GM12874 (cell line): ENCODE results near the gene WDR62.

ENCODE experiments used
- TF ChIP-seq, protein P1 (sequence below): IDR thresholded peaks from 2 replicates; pipeline ENCODE4 v1.5.1; 2011; ENCODE audit warnings: low read depth, mild to moderate bottlenecking, control low read depth, low read length, moderate library complexity; ENCODE audit not compliant: insufficient read depth

WDR62 gene

DNA sequence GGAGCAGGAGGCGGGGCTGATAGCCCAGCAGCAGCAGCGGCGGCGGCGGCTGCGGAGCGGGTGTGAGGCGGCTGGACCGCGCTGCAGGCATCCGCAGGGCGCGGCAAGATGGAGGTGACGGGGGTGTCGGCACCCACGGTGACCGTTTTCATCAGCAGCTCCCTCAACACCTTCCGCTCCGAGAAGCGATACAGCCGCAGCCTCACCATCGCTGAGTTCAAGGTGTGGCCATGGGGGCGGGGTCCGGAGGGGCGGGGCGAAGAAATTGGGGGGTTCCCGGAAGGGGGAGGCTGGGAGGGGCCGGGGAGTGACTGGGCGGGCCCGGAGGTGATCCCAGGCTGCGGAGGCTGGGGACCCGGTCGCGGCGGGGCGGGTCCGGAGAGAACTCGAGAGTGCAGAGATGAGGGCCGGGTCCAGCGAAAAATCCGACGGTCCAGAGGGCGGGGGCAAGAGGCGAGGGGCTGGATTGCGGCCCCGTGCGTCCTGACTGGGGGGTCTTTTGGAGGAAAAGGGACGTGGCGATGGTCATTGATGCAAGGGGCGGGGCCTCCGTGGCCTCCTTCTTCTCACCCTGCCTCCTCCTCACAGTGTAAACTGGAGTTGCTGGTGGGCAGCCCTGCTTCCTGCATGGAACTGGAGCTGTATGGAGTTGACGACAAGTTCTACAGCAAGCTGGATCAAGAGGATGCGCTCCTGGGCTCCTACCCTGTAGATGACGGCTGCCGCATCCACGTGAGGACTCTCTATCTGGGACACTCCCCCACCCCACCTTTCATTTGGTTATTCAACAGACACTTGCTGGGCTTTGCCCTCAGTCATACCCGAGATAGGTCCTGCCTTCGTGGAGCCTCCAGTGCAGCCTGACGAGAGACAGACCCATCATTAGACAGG, 61.0 kb downstream of the WDR62 start, which contains the start of gene TBCB:
TSS of gene TBCB (plus strand) at position 16 of the 891 bp plus-strand sequence. CDS start at position 109, 93 bp downstream.
- TF ChIP-seq, protein P1, sequence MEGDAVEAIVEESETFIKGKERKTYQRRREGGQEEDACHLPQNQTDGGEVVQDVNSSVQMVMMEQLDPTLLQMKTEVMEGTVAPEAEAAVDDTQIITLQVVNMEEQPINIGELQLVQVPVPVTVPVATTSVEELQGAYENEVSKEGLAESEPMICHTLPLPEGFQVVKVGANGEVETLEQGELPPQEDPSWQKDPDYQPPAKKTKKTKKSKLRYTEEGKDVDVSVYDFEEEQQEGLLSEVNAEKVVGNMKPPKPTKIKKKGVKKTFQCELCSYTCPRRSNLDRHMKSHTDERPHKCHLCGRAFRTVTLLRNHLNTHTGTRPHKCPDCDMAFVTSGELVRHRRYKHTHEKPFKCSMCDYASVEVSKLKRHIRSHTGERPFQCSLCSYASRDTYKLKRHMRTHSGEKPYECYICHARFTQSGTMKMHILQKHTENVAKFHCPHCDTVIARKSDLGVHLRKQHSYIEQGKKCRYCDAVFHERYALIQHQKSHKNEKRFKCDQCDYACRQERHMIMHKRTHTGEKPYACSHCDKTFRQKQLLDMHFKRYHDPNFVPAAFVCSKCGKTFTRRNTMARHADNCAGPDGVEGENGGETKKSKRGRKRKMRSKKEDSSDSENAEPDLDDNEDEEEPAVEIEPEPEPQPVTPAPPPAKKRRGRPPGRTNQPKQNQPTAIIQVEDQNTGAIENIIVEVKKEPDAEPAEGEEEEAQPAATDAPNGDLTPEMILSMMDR, result no peak

DNA sequence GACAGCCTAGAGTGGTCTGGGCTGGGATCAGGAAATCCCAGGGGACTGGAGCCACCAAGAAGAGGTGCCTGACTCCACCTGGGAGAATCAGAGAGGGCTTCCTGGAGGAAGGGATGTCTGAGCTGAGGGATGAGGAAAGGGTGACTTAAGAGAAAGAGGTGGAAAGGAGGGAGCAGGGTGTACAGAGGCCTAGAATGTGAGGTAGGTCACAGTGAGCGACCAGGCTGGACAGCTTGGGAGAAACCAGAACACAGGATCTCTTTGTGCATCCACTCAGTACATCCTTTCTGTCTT, 61.6 kb downstream of the WDR62 start:
- TF ChIP-seq, protein P1, result no peak

DNA sequence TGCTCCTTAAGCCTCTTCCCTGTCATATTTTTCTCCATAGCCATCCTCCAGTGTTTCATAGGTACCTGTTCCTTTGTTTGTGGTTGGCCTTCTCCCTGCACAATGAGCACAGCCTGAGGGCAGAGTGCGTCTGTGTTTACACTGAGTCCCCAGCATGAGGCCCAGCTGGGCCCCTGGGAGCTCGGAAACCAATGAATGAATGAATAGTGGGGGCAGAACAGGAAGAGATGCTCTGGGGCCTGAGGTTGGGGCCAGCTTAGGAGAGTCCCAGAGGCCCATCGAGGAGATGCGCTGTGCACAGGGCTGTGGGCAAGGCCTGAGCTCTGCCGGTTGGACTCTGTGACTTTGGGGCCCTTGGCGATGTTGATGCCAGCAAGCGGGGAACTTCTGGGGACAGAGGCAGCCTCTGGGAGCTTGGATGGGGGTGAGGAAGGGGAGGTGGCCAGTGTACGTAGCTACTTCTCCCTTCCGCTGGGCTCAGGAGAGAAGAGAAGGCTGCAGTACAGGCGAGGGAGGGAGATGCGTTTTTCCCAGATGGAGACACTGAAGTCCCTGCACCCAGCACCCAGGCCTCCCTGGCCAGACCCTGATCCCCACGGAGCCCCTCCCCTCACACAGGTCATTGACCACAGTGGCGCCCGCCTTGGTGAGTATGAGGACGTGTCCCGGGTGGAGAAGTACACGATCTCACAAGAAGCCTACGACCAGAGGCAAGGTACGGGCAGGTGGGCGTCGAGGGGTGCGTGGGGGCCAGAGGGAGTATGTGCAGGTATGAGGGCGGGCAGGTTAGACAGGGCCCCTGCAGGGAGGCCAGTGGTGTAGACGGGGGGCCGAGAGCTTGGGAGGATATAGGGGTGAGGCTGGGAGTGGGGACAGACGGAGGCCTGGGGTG, 65.6 kb downstream of the WDR62 start:
- TF ChIP-seq, protein P1, result no peak

DNA sequence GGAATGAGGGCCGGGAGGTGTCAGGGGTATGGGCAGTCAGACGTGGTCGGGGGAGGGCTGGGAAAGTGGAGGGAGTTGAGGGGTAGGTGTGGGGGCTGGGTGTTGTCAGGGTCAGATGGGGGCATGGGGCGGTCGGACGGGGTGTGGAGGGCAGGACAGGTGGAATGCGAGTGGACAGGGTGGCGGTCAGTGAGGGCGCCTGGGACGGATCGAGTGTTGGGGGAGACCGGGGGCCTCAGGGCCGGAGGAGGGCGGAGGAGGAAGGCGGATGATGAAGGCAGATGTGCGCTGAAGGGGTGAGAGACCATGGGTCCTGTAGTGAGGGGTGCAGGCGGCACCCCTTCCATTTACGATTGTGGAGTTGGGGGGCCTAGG, 66.3 kb downstream of the WDR62 start:
- TF ChIP-seq, protein P1, result no peak

DNA sequence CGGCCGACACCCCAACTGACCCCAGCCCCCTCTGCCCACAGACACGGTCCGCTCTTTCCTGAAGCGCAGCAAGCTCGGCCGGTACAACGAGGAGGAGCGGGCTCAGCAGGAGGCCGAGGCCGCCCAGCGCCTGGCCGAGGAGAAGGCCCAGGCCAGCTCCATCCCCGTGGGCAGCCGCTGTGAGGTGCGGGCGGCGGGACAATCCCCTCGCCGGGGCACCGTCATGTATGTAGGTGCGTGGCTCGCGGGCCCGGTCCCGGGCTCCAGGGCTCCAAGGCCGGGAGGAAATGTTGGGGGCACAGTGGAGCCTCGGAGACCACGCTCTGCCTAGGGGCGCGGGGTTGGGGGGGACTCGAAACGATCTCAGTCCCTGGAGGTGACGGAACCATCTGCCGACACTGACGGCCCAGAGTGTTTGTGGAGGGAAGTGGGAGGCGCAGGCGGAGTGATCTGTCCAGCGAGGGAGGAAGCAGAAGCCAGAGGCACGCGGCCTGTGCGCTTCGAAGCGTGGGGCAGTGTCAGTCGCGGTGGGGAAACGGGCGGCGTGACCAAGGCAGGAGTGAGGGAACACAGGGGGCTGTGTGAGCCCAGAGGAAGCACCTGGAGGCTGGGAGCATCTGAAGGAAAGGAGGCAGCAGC, 66.9 kb downstream of the WDR62 start:
- TF ChIP-seq, protein P1, result no peak

DNA sequence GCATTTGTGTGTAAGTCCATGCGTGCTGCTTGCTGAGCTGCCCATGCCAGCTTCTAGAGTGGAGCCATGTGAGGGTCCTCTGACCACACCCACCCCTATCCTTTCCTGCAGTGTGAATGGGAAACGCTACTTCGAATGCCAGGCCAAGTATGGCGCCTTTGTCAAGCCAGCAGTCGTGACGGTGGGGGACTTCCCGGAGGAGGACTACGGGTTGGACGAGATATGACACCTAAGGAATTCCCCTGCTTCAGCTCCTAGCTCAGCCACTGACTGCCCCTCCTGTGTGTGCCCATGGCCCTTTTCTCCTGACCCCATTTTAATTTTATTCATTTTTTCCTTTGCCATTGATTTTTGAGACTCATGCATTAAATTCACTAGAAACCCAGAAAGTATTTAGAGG, 70.9 kb downstream of the WDR62 start:
- TF ChIP-seq, protein P1, result no peak

DNA sequence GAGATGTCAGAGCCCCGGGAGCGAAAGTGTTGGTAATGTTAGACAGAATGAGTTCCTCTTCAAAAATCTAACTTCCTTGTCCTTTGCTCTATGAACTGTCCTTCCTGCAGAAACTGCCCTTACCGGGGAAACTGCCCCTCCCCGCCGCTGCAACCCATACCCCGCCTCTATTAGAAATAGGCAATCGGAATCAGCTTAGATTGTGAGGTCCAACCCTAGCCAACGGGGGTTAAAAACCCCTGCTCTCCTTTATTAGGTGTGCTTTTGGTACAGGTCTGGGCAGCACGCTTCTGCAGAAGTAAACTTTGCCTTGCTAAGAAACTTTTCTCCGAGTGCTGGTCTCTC, 73.7 kb downstream of the WDR62 start:
- TF ChIP-seq, protein P1, result no peak
